Right renal cortex interstitium (tissue), 3 donors: ENCODE results near the gene IGLL5. TPM values are rescaled to one million over a fixed set of nuclear protein-coding genes. Genes with fewer than 3 reads are reported as not detected.
"Not testable (repeated sequence)": the region's sequence is repeated elsewhere in the genome, so short reads cannot be mapped to it uniquely, and the experiment has no call there.

ENCODE experiments used
- DNase-seq, 3 donors: peaks; one replicate each; pipeline ENCODE4 v3.0.0-alpha.2; 2013; ENCODE audit warnings: low read depth in 3 of 3, low spot score in 2 of 3
- polyA plus RNA-seq, 3 donors: library from polyadenylated mRNA; unstranded; fragments of 120-200 nt; gene quantifications; one replicate each; pipeline ENCODE4 v1.2.1, GENCODE V29; 2013; ENCODE audit not compliant: insufficient read length in 3 of 3

Gene IGLL5
- polyA plus RNA-seq, 3 donors, result 0.22 TPM; not detected in 2

DNA sequence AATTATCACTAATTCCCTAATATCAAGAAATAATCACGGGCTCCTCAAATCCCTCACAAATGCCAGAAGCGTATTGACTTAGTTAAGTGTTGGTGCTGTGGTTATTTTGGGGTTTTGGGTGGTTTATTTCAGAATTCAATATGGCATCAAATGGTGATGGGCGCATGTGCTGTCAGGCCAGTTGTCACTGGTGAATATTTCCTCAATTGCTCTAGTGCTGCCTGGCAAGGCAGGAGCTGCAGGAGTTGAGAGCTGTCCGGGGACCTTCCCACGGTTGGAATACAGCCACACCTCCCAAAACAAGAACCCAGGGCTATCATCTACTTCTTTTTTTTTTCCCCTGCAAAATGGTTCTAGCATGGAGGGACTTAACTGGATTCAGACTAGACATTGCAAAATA, 10.3 kb downstream of the IGLL5 start:
- DNase-seq, result no peak

DNA sequence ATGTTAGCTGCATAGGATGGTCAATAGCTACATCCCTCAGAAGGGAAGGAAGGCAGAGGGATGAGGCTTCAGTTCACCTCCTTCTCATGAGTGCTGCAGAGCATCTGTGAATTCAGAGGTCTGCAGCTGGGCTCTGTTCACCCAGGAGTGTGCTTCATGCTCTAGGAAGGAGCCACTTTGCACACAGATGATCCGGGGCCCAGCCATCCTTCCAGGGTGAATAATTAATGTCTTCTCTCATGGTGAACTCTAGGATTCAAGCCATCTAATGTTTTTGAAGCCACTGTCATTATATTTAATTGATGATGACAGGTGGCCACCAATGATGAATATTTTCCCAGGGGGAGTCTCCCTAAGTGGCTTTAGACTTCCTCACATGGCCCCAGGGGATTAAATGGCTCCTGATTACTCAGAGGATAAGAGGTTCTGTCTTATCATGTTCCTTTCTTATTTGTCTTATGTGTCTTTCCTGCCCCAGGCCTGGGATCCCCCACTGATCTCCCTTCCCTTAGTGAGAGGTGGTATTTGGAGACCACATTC, 10.9 kb downstream of the IGLL5 start:
- not testable (repeated sequence) for DNase-seq

DNA sequence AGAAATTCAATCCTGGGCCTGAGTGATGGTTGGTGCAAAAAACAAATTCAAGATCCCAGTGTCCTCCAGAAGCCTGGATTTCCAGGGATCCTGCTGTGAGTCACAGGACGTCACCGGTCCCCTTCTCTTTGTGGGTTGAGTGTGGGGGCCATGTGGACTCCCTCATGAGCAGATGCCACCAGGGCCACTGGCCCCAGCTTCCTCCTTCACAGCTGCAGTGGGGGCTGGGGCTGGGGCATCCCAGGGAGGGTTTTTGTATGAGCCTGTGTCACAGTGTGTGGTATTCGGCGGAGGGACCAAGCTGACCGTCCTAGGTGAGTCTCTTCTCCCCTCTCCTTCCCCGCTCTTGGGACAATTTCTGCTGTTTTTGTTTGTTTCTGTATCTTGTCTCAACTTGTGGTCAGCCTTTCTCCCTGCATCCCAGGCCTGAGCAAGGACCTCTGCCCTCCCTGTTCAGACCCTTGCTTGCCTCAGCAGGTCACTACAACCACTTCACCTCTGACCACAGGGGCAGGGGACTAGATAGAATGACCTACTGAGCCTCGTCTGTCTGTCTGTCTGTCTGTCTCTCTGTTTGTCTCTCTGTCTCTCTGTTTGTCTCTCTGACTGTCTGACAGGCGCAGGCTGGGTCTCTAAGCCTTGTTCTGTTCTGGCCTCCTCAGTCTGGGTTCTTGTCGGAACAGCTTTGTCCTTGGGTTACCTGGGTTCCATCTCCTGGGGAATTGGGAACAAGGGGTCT, 11.9 kb downstream of the IGLL5 start:
- DNase-seq, result not testable (repeated sequence)

DNA sequence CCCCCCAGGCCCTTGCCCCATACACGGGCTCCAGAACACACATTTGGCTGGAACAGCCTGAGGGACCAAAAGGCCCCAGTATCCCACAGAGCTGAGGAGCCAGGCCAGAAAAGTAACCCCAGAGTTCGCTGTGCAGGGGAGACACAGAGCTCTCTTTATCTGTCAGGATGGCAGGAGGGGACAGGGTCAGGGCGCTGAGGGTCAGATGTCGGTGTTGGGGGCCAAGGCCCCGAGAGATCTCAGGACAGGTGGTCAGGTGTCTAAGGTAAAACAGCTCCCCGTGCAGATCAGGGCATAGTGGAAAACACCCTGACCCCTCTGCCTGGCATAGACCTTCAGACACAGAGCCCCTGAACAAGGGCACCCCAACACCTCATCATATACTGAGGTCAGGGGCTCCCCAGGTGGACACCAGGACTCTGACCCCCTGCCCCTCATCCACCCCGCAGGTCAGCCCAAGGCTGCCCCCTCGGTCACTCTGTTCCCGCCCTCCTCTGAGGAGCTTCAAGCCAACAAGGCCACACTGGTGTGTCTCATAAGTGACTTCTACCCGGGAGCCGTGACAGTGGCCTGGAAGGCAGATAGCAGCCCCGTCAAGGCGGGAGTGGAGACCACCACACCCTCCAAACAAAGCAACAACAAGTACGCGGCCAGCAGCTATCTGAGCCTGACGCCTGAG, 13.1 kb downstream of the IGLL5 start:
- DNase-seq, result not testable (repeated sequence)

DNA sequence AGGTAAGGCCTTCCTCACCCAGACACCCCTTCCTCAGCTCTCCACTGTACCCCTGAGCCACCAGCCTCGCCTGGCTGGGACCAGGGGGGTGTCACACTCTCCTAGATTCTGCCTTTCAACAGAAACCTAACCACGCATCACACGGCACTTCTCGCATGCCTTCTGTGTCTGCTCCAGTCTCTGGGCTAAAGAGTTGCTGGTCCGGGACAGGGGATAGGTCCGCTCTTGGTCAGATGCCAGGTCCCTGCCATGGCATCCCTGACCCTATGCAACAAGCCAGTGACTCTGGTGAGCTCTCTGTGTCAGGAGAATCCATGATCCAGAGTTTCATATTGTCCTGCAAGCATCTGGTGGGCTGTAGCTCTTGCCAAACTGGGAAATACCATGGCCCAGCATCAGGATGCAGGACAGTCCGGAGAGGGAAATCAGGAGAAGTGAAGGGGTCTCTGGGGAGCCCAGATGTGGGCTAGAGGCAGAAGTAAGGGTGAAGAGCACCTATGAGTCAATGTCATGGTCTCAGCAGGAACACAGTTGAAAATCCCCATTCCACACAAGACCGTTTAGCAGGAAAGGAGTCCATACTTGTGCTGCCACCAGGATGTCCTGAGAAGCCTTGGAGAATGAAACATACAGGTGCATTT, 14.1 kb downstream of the IGLL5 start:
- DNase-seq, result no peak

DNA sequence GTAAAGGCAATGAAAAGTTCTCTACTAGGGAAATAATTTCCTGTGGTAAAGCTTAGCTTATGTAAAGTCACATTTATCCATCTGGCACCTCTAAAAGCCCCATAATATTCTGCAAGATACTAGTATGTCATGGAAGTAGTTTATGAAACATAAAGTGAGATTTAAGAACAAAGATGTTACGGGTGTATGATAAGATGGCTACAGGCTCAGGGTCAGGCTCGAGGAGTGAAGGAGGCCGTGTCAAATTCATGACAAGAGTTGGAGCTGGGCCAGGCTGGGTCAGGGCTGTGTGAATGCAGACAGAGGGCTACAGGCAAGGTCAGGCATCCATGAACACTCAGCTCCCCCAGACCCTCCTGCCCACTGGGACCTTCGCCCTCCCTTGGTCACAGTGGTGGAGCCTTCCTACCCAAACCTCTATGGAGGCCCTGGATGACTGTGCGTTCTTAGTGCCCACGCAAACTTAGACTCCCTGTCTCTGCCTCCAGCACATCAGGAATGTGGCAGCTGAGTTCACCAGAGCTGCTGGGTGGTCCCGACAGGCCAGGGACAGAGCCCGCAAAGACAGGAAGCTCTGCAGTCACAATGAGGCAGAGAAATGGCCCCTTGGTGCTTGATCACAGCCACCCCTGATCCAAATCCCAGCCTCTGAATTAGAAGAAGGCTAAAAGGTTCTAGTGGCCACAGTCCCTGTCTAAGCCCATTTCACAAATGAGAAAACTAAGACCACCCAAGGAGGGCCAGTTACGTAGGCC, 14.8 kb downstream of the IGLL5 start:
- no peak for DNase-seq

DNA sequence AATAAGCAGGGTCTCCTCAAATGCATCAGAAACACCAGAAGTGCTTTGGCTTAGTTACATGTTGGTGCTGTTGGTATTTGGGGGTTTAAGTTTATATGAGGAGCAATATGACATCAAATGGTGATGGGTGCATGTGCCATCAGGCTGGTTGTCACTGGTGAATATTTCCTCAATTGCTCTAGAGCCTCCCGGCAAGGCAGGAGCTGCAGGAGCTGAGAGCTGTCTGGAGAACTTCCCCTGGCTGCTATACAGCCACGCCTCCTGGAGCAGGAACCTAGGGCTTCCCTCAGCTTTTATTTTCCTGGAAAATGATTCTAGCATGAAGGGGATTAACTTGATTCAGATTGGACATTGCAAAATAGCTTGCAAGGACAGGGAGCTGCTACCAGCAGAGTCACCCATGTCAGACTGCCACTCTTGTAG, 15.8 kb downstream of the IGLL5 start:
- DNase-seq, result no peak

DNA sequence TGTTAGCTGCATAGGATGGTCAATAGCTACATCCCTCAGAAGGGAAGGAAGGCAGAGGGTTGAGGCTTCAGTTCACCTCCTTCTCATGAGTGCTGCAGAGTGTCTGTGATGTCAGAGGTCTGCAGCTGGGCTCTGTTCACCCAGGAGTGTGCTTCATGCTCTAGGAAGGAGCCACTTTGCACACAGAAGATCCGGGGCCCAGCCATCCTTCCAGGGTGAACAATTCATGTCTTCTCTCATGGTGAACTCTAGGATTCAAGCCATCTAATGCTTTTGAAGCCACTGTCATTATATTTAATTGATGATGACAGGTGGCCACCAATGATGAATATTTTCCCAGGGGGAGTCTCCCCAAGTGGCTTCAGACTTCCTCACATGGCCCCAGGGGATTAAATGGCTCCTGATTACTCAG, 16.2 kb downstream of the IGLL5 start:
- not testable (repeated sequence) for DNase-seq

DNA sequence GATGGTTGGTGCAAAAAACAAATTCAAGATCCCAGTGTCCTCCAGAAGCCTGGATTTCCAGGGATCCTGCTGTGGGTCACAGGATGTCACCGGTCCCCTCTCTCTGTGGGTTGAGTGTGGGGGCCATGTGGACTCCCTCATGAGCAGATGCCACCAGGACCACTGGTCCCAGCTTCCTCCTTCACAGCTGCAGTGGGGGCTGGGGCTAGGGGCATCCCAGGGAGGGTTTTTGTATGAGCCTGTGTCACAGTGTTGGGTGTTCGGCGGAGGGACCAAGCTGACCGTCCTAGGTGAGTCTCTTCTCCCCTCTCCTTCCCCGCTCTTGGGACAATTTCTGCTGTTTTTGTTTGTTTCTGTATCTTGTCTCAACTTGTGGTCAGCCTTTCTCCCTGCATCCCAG, 17.1 kb downstream of the IGLL5 start:
- not testable (repeated sequence) for DNase-seq

DNA sequence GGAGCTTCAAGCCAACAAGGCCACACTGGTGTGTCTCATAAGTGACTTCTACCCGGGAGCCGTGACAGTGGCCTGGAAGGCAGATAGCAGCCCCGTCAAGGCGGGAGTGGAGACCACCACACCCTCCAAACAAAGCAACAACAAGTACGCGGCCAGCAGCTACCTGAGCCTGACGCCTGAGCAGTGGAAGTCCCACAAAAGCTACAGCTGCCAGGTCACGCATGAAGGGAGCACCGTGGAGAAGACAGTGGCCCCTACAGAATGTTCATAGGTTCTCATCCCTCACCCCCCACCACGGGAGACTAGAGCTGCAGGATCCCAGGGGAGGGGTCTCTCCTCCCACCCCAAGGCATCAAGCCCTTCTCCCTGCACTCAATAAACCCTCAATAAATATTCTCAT, 18.8 kb downstream of the IGLL5 start:
- DNase-seq, result not testable (repeated sequence)

DNA sequence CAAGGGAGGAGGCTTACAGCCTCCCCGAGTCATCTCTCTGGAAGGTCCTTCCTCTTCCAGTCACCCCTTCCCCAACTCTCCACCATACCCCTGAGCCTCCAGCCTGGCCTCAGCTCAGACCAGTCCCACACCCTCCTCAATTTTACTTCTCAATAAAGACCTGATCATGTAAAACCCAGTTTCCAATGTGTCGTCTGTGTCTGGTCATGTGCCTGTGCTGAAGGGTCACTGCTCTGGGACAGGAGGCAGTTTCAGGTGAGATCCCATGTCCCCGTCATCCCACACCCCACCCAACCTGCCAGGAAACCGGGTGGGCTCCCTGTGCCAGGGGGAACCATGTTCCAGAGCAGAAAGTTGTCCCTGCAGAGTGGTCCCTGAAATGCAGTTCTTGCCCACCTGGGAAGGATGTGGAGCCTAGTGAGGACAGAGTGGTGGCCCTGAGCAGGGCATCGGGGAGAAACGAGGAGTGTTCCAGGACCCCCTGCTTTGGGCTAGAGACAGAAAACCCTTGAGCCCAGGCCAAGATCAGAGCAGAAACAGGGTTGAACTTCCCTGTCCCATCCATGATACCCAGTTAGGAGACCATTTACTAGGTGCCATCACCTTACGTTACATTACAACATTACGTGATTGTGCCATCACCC, 19.4 kb downstream of the IGLL5 start:
- DNase-seq, result no peak

DNA sequence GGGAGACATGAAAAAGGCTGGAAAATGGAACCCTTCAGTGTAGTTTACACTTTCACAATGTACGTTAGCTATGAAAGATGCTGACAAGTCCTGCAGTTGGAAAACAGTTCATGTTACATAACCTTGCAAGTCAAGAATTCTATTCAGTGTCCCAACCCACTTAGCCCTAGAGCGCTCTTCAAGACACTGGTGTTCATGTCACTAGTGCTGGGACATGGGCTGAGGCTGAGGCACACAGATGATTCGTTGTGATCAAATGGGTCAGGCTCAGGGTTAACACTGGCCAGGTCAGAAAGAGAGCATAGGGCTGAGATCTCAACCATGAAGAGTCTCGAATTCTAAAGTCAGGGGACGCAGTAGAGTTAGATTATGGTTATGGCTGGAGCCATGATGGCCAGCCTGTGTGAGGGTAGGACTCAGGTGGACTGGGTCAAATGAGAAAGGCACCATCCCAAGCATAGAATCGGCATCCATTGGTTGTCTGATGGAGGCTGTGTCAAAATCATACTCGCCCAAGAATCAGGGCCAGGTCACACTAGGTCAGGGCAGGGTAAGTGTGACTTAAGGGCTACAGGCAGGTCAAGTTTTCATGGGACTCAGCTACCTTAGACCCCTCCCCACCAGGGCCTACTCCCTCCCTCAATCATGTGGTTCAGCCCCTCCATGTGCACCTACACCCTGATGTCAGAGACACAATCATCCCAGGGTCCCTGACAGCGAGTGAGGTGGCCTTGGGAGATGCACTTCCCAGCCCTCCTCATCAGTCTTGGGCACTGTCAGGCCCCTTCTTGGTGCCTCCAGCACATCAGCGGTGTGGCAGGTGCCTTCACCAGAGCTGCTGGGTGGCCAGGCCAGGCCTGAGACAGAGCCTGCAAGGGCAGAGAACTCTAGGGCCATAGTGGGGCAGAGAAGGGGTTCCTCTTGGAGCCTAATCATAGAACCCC, 20.2 kb downstream of the IGLL5 start:
- no peak for DNase-seq

DNA sequence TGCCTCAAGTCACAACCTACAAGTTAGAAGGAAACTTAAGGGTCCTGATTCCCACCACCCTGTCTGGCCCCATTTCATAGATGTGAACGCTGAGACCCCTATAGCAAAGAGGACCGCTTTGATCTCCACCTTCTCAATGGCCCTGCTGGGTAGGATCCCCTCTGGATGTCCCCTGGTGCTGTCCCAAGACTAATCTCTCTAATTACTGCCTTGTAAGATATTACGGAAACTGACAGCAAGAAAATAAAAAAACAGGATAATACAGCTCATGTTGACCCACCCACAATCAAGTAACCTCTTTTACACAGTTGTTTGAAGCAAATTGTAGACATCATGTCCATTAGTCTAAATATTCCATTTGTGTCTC, 20.9 kb downstream of the IGLL5 start:
- no peak for DNase-seq

DNA sequence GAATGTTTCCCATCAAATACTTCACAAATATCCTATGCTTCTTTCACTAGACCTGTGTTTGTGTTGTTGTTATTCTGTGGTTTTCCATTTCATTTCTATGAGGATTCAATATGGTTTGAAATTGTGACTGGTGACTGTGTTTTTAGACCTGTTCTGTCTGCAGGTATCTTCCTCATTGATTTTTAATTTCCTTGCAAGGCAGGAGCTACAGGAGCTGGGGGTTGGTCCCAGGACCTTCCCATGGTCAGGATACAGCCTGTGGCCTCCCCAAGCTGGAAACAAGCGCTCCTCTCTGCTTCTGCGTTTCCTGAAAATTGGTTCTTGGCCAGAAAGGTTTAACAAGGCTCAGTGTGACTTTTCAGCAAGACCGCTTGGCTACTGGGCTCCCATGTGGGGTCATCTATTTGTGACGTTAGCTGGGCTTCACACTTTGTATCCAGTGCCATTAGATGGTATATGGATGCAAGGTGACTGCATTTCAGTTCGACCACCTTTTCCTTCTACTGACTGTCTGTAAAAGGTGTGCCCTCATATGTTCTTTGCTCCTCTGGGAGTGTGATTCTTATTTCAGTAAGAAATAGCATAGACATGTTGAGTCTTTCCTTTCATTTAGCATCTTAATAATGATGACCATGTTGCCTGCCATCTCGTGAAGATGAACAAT, 21.5 kb downstream of the IGLL5 start:
- DNase-seq, result no peak

DNA sequence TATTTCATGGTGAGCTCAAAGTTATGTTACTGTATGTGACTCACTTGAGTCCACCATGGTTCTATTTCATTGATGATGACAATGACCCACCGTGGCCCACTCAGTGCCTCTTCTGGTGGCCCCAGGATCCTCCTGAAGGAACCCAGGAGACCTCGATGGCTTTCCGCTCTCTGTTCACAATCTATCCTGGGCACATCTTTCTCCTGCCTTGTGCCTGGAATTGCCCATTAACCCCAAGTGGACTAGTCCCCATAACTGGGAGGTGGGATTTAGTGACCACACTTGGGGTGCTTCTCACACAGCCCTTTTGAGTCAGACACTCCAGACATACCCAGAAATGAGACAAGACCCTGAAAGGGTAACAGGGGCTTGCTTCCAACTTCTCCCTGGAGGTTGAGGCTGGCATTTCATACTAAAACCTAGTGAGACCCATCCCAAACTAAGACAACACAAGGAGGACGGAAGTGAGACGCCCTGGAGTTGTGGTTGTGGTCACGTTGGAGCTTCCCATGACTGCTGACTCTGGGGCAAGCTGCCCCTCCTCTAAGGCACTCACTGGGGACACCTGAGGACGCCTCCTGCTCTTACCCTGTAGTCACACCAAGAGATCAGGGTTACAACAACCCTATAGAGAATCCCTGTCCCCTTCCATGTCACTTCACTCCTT, 22.1 kb downstream of the IGLL5 start:
- no peak for DNase-seq

DNA sequence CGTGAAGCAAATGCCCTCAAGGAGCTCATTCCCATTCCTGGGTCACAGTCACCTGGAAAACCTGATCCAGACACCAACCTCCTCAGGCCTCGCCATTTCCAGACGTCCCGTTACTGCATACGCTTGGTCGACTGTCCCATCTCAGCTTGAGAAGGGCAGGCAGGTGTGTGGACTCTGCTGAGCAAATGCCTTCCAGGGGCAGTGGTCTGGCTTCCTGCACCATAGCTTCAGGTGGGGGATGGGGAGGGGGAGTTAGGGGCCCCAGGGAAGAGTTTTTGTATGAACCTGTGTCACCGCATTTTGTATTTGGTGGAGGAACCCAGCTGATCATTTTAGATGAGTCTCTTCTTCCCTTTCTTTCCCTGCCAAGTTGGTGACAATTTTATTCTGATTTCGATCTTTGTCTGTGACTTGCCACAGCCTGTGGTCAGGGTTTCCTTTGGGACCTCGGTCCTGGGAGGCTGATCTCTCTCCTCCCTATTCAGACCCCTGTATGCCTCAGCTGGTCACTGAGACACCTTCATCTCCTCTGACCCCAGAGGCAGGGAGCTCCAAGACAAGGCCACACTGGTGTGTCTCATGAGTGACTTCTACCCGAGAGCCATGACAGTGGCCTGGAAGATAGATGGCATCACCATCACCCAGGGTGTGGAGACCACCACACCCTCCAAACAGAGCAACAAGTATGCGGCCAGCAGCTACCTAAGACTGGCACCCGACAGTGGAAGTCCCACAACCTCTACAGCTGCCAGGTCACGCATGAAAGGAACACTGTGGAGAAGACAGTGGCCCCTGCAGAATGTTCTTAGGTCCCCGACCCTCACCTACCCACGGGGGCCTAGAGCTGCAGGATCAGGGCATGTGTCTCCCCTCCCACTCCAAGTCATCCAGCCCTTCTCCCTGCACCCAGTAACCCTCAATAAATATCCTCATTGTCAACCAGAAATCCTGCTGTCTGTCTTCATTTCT, 22.9 kb downstream of the IGLL5 start:
- no peak for DNase-seq
